HT-29 (cell line): ENCODE results near the gene OSBPL10. TPM values are rescaled to one million over a fixed set of nuclear protein-coding genes. Genes with fewer than 3 reads are reported as not detected.
A peak's percentile ranks its signal among the peaks of the same experiment; 100 is the strongest.
"Not testable (repeated sequence)": the region's sequence is repeated elsewhere in the genome, so short reads cannot be mapped to it uniquely, and the experiment has no call there.

Experiments used
- DNase-seq: peaks from one replicate; pipeline ENCODE4 v3.0.0-alpha.2; 2015; ENCODE audit warnings: low spot score
- total RNA-seq: library from RNA; depleted of rRNA; stranded (reverse); fragments of >200 nt; shearing (Covaris generic); gene quantifications from 2 replicates; pipeline ENCODE4 v1.2.3, GENCODE V29; 2014

Gene OSBPL10
- total RNA-seq, 1 experiment from 2014 or later: 65.1 TPM

DNA sequence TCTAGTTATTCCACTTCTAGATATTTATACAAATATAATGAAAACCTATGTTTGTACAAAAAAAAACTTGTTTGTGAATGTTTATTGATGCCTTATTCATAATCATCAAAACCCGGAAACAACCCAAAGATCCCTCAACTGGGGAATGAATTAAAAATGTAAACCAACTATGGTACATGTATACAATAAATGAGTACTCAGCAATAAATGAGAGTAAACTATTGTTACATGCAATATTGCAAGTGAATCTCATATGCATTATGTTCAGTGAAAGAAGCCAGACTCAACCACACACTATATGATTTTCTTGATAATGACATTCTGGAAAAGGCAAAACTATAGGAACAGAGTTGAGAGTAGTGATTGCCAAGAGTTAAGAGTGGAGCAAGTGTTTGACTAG is 12.8 kb upstream of the OSBPL10 start:
- DNase-seq: no peak

DNA sequence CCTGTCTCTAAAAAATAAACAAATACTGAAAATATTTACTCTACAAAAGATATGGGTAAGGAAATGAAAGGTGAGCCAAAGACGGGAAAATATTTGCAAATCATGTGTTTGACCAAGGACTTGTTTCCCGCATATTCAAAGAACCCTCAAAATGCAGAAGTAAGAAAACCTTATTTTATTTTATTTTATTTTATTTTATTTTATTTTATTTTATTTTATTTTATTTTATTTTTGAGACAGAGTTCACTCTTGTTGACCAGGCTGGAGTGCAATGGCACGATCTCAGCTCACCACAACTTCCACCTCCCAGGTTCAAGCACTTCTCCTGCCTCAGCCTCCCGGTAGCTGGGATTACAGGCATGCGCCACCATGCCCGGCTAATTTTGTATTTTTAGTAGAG is 11.9 kb upstream of the OSBPL10 start:
- DNase-seq: not testable (repeated sequence)

DNA sequence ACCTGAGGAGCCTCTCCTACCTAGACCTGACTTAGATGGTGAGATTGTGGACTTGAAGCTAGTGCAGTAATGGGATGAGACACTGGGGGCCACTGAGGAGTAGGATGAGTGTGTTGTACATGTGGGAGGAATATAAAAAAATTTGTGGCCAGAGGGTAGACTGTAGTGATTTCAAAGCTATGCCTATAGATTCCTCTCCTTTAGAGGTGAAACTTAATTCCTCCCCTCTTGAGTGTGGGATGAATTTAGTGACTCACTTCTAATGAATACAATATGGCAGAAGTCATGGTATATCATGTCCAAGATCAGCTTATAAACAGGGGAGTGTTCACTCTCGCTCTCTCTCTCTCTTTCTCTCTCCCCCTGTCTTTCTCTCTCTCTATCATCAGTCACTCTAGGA is 7.2 kb upstream of the OSBPL10 start:
- no peak for DNase-seq

DNA sequence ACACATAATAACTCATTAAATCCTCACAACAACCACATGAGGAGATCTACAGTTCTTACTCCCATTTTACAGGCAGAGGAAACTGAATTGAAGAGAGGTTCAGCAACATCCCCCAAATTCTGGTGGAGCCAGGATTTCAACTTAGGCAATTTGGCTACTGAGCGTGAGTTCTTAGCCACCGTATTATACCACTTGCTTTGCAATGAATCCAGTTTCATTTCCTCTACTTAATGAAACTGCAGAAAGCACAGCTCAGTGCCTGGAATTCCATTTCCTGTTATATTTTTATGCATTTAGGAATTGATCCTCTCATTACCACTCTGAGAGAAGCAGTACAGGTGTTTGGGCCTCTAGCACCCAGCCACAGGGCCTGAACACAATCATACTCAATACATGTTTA is 4.8 kb upstream of the OSBPL10 start:
- DNase-seq: no peak

DNA sequence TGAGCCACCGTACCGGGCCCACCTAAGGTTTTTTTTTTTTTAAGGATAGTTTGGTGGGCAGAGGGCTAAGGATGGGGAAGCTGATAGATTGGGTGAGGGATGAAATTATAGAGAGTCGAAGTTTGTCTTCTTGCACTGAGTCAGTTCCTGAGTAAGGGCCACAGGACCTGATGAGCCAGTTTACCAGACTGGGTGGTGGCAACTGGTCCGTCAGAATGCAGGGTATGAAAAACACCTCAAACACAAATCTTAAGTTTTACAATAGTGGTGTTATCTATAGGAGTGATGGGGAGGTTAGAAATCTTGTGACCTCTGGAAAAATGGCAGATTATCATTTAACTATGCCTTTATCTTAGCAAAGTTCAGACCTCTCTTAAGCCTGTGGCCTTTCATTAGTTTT is 3.3 kb upstream of the OSBPL10 start:
- no peak for DNase-seq

DNA sequence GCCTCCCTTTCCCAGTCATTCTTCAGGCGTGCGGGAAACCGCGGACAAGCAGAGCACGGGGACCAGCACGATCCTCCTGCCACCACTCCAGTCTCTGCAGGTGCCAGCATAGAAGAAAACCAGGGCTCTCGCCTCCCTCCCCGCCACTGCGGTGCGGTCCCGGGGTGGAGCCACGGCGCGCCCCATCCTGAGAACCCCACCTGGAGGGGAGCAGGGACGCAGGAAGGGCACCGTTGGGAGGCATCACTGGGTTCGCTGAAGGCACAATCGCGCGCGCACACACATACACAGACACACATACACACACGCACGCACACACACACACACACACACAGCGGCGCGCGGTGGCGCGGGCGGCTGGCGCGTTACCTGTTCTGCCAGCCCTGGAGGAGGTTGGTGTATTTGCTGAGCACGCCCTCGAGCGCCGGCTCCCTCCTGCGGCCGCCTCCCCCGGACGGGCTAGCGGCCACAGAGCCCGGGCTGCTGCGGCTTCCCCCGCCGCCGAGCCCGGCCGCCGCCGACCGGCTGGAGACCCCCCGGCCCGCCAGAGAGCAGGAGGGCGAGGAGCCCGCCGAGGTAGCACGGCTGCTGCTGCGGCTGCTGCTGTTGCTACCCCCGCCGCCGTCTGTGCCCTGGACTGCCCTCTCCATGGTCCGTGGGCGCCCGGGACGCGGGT is 394 bp downstream of the OSBPL10 start:
- DNase-seq: peak; percentile 79

DNA sequence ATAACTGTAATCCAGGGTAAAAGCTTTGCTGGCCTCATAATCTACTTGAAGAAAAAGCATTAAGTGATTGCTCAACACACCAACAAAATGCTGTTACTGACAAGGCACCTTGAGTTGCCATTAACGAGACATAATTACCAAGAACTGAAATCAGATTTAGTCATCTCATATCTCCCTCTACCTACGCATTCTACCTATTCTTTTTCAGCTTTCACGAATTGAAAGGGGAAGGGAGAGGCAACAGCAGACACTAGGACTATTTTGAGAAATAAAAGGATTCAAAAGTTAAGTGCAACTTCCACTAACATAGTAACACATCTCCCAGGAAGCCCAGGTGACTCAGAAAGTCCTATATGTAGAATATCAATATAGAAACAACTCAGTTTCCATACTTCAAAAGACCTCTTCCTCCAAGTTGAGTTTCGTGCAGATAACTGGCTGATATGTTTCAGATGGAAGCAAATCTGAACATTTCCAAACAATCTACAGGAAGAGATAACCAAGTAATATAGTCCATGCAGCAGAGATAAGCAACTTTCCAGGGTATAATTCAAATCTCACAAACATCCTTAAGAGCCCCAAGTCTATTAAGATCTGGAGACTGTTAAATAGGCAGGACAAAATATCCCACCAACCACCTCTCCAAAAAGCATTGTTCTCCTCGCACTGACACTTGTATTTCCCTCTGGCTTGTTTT is 1.9 kb downstream of the OSBPL10 start:
- DNase-seq: no peak

DNA sequence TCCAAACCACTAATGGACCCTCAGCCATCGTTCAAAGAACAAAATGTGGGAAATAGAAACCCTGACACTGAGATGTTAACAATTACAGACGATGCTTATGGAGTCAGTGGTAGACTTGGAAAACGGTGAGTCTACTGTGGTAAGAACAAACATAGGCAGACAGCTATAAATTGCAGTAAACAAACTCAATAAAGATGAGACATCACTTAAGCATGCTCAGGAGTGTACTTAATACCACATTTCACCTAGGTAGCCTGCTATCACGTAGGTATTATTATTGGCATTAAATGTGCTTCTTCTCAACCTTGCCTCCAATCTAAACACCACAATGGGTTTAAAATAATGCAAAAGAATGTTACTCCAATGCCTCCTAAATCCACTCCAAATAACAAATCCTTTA is 2.5 kb downstream of the OSBPL10 start:
- peak; percentile 16 for DNase-seq

DNA sequence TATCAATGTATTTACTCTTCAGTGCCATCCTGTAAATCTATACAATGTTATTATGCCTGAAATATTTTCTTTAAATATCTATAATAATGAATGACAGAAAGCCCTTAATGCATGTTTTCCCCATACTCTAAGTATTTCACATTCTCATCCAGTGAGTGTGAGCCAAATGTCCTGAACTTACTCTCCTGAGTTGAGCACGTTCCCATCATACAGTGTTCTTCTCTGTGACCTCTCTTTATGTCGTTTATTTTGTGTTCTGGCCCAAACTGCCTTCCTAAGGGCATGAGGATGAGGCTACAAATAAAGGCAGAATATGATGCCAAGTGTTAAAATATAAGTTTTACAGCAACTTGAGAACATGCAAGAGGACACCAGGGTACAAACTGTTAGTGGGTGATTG is 3.3 kb downstream of the OSBPL10 start:
- DNase-seq: no peak

DNA sequence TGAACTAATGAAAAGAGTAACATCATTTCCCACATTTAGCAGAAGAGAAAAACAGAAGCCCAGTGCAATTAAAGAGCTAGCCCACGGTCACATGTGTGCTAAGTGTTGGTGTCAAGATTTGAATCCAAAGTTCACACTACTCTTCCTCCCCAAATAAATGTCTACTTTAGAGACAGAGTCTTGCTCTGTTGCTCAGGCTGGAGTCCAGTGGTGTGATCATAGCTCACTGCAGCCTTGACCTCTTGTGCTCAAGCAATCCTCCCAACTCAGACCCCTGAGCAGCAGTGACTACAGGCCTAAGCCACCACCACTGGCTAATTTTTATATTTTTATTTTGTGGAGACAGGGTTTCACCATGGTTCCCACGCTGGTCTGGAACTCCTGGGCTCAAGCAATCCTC is 4.8 kb downstream of the OSBPL10 start:
- no peak for DNase-seq

DNA sequence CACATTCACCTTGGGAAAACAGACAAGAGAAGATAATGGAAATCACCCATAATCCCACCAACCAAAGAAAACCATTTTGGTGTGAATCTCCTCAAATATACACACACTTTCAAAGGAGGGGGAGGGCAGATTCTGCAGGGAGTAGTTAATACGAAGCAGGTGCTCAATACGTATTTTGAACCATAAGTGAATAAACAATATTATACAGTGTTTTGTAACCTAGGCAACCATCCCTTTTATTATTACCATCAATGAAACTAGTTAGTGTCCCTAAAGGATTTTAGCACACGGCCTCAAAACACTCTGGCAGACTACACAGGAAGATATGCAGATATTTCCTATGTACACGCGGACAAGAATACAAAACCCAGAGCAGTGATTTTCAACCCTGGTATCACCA is 6.1 kb downstream of the OSBPL10 start:
- DNase-seq: no peak

DNA sequence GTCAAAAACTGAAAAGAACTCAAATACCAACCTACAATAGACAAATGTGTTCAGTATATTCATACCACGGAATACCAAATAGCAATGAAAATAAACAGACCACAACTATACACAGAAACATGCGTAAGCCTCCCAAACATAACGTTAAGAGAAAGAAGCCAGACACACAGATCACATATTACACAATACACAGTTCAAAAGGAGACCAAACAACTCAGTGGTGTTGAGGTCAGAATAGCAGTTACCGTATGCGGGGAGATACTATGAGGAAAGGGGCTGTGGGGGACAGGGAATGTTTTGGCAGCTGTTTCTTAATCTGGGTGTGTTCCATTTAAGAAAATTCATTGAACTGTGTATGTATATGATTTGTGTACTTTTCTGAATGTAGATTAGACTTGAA is 6.6 kb downstream of the OSBPL10 start:
- DNase-seq: no peak

DNA sequence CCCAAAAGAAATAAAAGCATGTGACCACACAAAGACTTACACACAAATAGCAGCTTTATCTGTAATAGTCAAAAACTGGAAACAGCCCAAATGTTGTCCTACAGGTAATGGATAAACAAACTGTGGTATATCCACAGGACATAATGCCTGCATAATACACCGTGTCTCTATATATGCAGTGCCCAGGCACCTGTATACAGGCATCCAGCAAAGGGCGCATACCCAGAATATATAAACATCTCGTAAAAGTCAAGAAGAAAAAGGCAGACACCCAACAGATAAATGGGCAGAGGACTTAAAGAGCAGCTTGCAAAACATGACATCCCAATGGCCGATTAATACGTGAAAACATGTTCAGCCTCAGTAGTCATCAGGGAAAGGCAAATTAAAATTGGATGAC is 7.2 kb downstream of the OSBPL10 start:
- DNase-seq: no peak

DNA sequence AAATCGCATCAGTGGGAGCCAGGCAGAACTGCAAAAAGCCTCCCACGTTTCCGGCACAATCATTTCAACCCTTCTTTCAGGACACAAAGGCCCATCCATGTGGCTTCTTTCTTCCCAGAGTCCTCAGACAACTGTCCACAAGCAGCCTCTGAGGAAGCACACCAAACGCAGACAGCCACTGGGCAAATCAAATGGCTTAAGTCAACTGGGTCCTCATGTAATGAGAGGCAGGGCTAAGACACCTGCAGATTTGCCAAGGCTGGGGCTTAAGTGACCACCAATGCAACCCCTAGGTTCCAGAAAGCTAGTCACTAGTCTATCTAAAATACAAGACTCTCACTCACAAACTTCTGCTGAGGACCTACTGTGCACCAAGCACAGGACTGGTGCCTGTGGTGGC is 8.0 kb downstream of the OSBPL10 start:
- DNase-seq: no peak

DNA sequence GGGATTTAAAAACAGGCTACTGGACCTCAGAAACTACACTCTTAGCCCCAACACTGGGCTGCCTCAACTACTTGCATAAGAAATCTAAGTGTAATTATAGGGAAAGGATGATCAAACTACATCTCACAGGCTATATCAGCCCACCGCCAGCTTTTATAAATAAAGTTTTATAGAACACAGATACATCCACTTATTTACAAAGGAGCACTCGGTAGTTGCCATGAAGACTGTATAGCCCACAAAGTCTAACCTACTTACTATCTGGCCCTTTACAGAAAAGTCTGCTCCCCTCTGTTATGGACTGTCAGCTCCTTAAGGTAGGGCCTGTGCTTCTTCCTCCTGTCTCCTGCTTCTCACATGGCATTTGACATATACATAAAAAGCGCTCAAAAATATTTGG is 9.5 kb downstream of the OSBPL10 start:
- no peak for DNase-seq

DNA sequence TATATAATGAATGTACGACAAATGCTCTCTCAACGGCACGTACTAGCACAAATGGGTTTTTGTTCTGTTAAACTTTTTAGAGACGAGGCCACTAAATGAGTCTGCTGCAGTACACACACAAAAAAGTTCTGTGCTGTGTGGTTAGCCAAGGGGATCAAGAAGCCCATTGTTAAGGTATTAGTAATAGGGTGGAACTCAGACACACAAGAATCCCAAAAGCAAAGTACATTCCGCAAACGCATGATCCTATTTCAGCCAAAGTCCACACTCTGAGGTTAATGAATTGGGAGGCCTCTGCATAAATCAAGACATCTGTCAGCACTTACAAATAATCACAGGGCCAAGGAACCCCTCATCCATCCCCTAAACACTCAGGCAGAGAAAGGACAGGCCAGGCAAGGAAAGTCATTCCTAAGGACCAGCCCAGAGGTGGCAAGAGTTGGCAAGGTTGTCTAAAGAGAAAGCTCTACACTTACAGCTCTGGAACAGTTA is 12.1 kb downstream of the OSBPL10 start:
- peak; percentile 82 for DNase-seq

DNA sequence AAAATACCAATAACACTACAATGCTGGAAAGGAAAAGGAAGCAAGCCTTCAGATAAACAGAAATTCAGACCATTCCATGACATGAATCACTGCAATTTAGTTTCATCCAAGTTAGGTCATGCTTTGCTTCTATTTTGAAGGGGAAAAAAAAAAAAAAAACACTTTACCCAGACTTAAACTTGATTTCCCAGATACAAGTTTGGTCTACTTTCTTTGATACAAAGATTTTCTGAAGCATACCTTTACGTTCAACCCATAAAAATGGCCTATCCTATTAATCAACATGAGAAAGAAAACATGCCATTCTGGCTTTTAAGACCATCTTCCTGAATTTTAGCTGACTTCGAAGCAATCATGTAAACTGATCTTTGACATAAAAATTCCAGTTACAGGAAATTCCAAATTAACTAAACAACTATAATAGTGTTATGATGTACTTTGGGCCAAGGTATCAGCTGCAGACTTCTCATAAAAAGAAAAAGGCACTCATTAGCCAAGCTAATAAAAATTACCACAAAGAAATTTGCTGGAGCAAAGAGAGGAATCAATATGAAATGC is 12.6 kb downstream of the OSBPL10 start:
- no peak for DNase-seq

DNA sequence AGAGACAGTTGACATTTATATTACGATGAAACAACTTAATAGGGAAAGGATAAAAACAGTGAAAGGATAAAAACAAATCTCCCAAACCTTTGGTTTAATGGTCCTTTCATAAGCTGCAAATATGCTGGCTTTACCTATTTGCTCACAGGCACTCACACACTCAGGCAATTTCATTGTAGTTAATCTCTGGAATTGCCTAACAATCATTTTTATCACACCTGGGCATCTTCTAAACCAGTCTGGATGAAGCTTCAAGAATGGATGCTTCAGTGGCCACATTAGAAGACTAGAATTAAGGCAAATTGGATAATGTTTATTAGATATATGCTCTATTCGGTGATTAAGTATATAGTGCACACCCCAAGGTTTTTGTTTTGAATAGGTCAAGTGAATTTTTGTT is 13.5 kb downstream of the OSBPL10 start:
- no peak for DNase-seq

DNA sequence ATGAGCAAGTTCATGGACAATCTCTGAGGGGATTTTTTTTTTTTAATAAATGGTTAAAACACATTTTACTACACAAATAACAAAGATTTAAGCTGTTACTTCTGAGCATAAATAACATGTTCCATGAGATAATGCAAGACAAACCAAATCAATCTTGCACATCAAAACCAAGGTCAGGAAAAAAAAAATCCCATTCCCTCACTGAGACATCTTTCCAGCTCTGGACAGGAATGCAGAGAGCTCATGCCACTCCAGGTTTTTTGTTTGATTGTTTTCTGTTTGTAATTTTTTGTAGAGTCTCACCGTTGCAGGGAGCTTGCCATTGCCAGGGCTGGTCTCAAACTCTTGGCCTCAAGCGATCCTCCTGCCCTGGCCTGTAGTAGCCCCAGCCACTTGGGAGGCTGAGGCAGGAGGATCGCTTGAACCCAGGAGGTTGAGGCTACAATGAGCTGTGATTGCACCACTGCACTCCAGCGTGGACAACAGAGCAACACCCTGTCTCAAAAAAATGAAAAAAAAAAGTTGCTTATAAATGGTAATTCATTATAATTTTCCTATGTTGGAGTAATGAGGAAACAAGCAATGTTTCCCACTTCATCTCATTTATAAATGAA is 14.0 kb downstream of the OSBPL10 start:
- no peak for DNase-seq

DNA sequence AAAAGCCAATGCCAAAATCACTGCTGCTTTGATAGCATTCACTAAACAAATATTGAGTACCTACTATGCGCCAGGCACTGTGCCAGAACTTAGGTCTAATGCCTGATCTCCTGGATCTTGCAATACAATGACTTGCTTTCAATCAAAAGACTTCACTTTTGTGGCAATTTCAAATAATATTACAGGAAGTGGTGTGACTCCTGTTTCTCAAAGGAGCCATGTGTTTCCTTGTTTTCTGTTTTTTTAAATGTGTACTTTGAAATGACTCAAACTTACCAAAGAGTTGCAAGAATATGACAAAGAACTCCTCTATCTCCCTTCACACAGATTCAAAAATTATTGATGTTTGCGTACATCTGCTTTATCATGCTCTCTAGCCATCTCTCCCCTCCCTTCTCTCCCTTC is 18.3 kb downstream of the OSBPL10 start:
- DNase-seq: no peak

DNA sequence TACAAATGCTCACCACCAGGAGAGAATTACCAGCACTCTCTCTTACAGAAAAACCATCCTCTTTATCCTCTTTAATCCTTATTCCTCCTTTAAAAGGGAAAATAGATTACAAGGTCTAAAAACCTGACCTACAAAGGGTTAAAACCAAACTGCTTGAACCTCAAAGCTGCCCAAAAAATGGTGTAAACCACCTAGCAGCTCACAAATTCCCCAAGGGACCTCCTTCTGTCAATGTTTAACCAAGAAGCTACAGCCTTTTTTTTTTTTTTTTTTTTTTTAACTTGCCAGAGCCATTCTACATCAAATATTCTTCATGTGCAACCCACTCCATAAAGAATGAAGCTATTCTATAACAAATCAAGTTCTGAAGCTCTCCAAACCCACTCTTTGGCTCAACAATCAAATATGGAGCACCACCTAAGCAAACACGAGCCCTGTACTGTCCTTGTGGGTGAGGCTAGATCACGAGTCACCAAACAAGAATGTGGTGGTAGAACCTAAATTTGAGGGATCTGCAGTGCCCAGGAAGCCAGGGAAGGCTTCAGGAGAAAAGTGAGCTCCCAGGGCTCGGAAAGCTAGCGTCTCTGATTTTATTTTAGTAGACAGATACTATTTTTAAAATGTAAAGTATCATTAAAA is 20.1 kb downstream of the OSBPL10 start:
- peak; percentile 24 for DNase-seq
